Astrocyte (in vitro differentiated cells and primary cell): Measurements from ENCODE around the gene SLC35F1. TPM values are rescaled to one million over a fixed set of nuclear protein-coding genes. Genes with fewer than 3 reads are reported as not detected.

ENCODE experiments used
- DNase-seq: peaks from one replicate; pipeline ENCODE4 v3.0.0-alpha.2; 2010; ENCODE audit warnings: low read depth
- FAIRE-seq: peaks from 2 replicates; lab custom pipeline; 2011; peaks lifted over from hg19 to GRCh38; lab: Jason Lieb, UNC
- H2AFZ ChIP-seq: 2 replicates; pipeline ENCODE4 v1.6.0; 2012; ENCODE audit warnings: low read depth, low read length, inconsistent platforms
- H3K27ac ChIP-seq: 2 replicates; pipeline ENCODE4 v1.5.1; 2011; ENCODE audit warnings: low read depth, low read length, inconsistent platforms
- H3K27me3 ChIP-seq: 2 replicates; pipeline ENCODE4 v1.6.0; 2011; ENCODE audit warnings: low read length, inconsistent platforms; ENCODE audit not compliant: insufficient read depth
- H3K36me3 ChIP-seq: 2 replicates; pipeline ENCODE4 v1.5.1; 2011; ENCODE audit warnings: low read length, inconsistent platforms; ENCODE audit not compliant: insufficient read depth
- H3K4me1 ChIP-seq: 2 replicates; pipeline ENCODE4 v1.5.1; 2011; ENCODE audit warnings: low read length, inconsistent platforms; ENCODE audit not compliant: insufficient read depth
- H3K4me2 ChIP-seq: 2 replicates; pipeline ENCODE4 v1.6.0; 2012; ENCODE audit warnings: low read length, inconsistent platforms
- H3K4me3 ChIP-seq: 2 replicates; pipeline ENCODE4 v1.5.1; 2011; ENCODE audit warnings: low read depth, mild to moderate bottlenecking, low read length, inconsistent platforms; ENCODE audit not compliant: insufficient read depth
- H3K79me2 ChIP-seq: 2 replicates; pipeline ENCODE4 v1.6.0; 2012; ENCODE audit warnings: mild to moderate bottlenecking, low read length, inconsistent platforms; ENCODE audit not compliant: insufficient read depth
- H3K9ac ChIP-seq: 2 replicates; pipeline ENCODE4 v1.6.0; 2012; ENCODE audit warnings: mild to moderate bottlenecking, low read length, inconsistent platforms
- H3K9me3 ChIP-seq: 2 replicates; pipeline ENCODE4 v1.5.1; 2012; ENCODE audit warnings: low read depth, mild to moderate bottlenecking, low read length, inconsistent platforms; ENCODE audit not compliant: insufficient read depth
- H4K20me1 ChIP-seq: 2 replicates; pipeline ENCODE4 v1.6.0; 2012; ENCODE audit warnings: low read length, inconsistent platforms; ENCODE audit not compliant: insufficient read depth
- H3K27ac Mint-ChIP-seq: one replicate; pipeline ENCODE4 v1.8.0; 2021; ENCODE audit warnings: mild to moderate bottlenecking, mixed read lengths; ENCODE audit not compliant: unreplicated experiment
- H3K27me3 Mint-ChIP-seq: one replicate; pipeline ENCODE4 v1.8.0; 2021; ENCODE audit warnings: low read depth, mixed read lengths; ENCODE audit not compliant: unreplicated experiment
- H3K36me3 Mint-ChIP-seq: one replicate; pipeline ENCODE4 v1.8.0; 2021; ENCODE audit warnings: low read depth, mixed read lengths; ENCODE audit not compliant: unreplicated experiment
- H3K4me1 Mint-ChIP-seq: one replicate; pipeline ENCODE4 v1.8.0; 2021; ENCODE audit warnings: low read depth, mixed read lengths; ENCODE audit not compliant: unreplicated experiment
- H3K4me3 Mint-ChIP-seq: one replicate; pipeline ENCODE4 v1.8.0; 2021; ENCODE audit warnings: mild to moderate bottlenecking, moderate library complexity, mixed read lengths; ENCODE audit not compliant: unreplicated experiment
- H3K9me3 Mint-ChIP-seq: one replicate; pipeline ENCODE4 v1.8.0; 2021; ENCODE audit warnings: mild to moderate bottlenecking, mixed read lengths; ENCODE audit not compliant: unreplicated experiment
- CTCF ChIP-seq: IDR thresholded peaks from 2 replicates; pipeline ENCODE4 v1.5.1; 2011; ENCODE audit warnings: low read depth, mild to moderate bottlenecking, inconsistent platforms, low read length, moderate library complexity; ENCODE audit not compliant: insufficient read depth
- EZH2 ChIP-seq: IDR thresholded peaks from 2 replicates; pipeline ENCODE4 v1.6.1; 2012; ENCODE audit warnings: mild to moderate bottlenecking, low read length, inconsistent platforms; ENCODE audit not compliant: insufficient read depth
- total RNA-seq: library from RNA; stranded (reverse); gene quantifications from 2 replicates; pipeline ENCODE4 v1.2.1, GENCODE V29; 2021

The SLC35F1 gene
- total RNA-seq, 1 donor from 2014 or later = 1.0 TPM

GRCh38 chr6:118326712-118327111, 419.6 kb downstream of the SLC35F1 start:
- no peak overlapping the region for H3K4me2 ChIP-seq
- H3K27ac ChIP-seq = no peak overlapping the region
- no peaks in the 10 kb centered on the region for H3K36me3 ChIP-seq
- no peak overlapping the region for H3K4me3 ChIP-seq
- Mint-ChIP-seq H3K27ac (no peak overlapping the region), H3K27me3 (no peaks in the 10 kb centered on the region), H3K9me3 (peaks cover 3% of the 10 kb centered on the region), H3K36me3 (no peaks in the 10 kb centered on the region), H3K4me1 (no peaks in the 10 kb centered on the region), H3K4me3 (no peak overlapping the region)
- no peaks in the 10 kb centered on the region for H4K20me1 ChIP-seq
- DNase-seq (no peak), FAIRE-seq (no peak)
- H2AFZ ChIP-seq = no peak overlapping the region
- H3K79me2 ChIP-seq = no peaks in the 10 kb centered on the region
- no peaks in the 10 kb centered on the region for H3K27me3 ChIP-seq
- no peak for TF ChIP-seq CTCF
- TF ChIP-seq EZH2 = no peak
- H3K9me3 ChIP-seq = no peaks in the 10 kb centered on the region
- H3K4me1 ChIP-seq = no peaks in the 10 kb centered on the region
- H3K9ac ChIP-seq = no peak overlapping the region

GRCh38 chr6:118327237-118327636, 420.2 kb downstream of the SLC35F1 start:
- DNase-seq (no peak), FAIRE-seq (no peak)
- H3K4me3 ChIP-seq = no peak overlapping the region
- H3K4me3 Mint-ChIP-seq = no peak overlapping the region
- H3K4me1 ChIP-seq = no peaks in the 10 kb centered on the region
- H3K4me1 Mint-ChIP-seq = no peaks in the 10 kb centered on the region
- H3K27me3 Mint-ChIP-seq = no peaks in the 10 kb centered on the region
- H3K36me3 Mint-ChIP-seq = no peaks in the 10 kb centered on the region
- no peaks in the 10 kb centered on the region for H3K79me2 ChIP-seq
- TF ChIP-seq EZH2 (no peak), CTCF (no peak)
- no peak overlapping the region for H2AFZ ChIP-seq
- H3K27ac ChIP-seq = no peak overlapping the region
- H4K20me1 ChIP-seq = no peaks in the 10 kb centered on the region
- H3K27me3 ChIP-seq = no peaks in the 10 kb centered on the region
- H3K9me3 ChIP-seq = no peaks in the 10 kb centered on the region
- no peak overlapping the region for H3K27ac Mint-ChIP-seq
- no peak overlapping the region for H3K9ac ChIP-seq
- H3K36me3 ChIP-seq = no peaks in the 10 kb centered on the region
- H3K4me2 ChIP-seq = no peak overlapping the region
- H3K9me3 Mint-ChIP-seq = peaks cover 3% of the 10 kb centered on the region

GRCh38 chr6:118333772-118334171, 426.7 kb downstream of the SLC35F1 start:
- Histone ChIP-seq H2AFZ (no peak overlapping the region), H3K27me3 (no peaks in the 10 kb centered on the region), H3K79me2 (no peaks in the 10 kb centered on the region), H3K9ac (no peak overlapping the region), H3K27ac (no peak overlapping the region), H3K9me3 (no peaks in the 10 kb centered on the region), H3K4me2 (no peak overlapping the region), H4K20me1 (no peaks in the 10 kb centered on the region), H3K36me3 (no peaks in the 10 kb centered on the region), H3K4me1 (no peaks in the 10 kb centered on the region), H3K4me3 (no peak overlapping the region)
- TF ChIP-seq EZH2 = no peak
- TF ChIP-seq CTCF = no peak
- FAIRE-seq (no peak), DNase-seq (no peak)
- H3K4me1 Mint-ChIP-seq = no peaks in the 10 kb centered on the region
- H3K4me3 Mint-ChIP-seq = no peak overlapping the region
- H3K36me3 Mint-ChIP-seq = no peaks in the 10 kb centered on the region
- H3K27ac Mint-ChIP-seq = no peak overlapping the region
- H3K27me3 Mint-ChIP-seq = no peaks in the 10 kb centered on the region
- H3K9me3 Mint-ChIP-seq = peaks cover 8% of the 10 kb centered on the region
